Measurements from ENCODE around the gene PICK1. TPM values are rescaled to one million over a fixed set of nuclear protein-coding genes. Genes with fewer than 3 reads are reported as not detected.

Gene PICK1
- total RNA-seq, 1 experiment from 2014 or later: 21.3 TPM

GRCh38 chr22:38038890-38039812 lies 18.1 kb upstream of the PICK1 start:
- H3K27me3 ChIP-seq (ENCODE audit: control insufficient read depth, insufficient read depth, low read length): no peaks in the 10 kb centered on the region
- DNase-seq (ENCODE audit: low read depth, low spot score) (no peak), ATAC-seq (no peak)
- intact Hi-C loops (cut with micrococcal nuclease; ENCODE audit: unreplicated experiment) (no loop called here), in situ Hi-C loops (cut with HindIII; ENCODE audit: low pct_unique_long_range_greater_than_20kb, low sequenced_read_pairs) (no loop called here)
- TF ChIP-seq SIN3A (IDR thresholded peaks at IDR 0.05; ENCODE audit: borderline replicate concordance, insufficient read depth, low read depth, low read length): no peak
- TF ChIP-seq POLR2AphosphoS5 (IDR thresholded peaks at IDR 0.05; ENCODE audit: low read depth, low read length): no peak
- CTCF ChIA-PET: no interaction called here
- H3K4me1 ChIP-seq (ENCODE audit: control insufficient read depth, insufficient read depth, low read length): peaks cover 8% of the 10 kb centered on the region
- H3K4me3 ChIP-seq (ENCODE audit: low read depth in 2 of 2, low read length in 2 of 2): no peak overlapping the region
- POLR2A ChIA-PET: no interaction called here
- H3K9me3 ChIP-seq (ENCODE audit: control insufficient read depth, insufficient read depth, low read depth, low read length): no peaks in the 10 kb centered on the region
- no peaks in the 10 kb centered on the region for H3K36me3 ChIP-seq (ENCODE audit: control insufficient read depth, insufficient read depth, low read length)
- no peak overlapping the region for H3K27ac ChIP-seq (ENCODE audit: low read length)
- no TSS peak for BruUV-seq (replicated peaks)

- Histone ChIP-seq H3K4me1 (ENCODE audit: control insufficient read depth, insufficient read depth, low read length) (no peaks in the 10 kb centered on the region; the same call in none of the 2 replicates), H3K9me3 (ENCODE audit: control insufficient read depth, insufficient read depth, low read depth, low read length) (no peaks in the 10 kb centered on the region), H3K27ac (ENCODE audit: low read length) (no peak overlapping the region), H3K4me3 (ENCODE audit: low read depth in 2 of 2, low read length in 2 of 2) (no peak overlapping the region), H3K27me3 (ENCODE audit: control insufficient read depth, insufficient read depth, low read length) (no peaks in the 10 kb centered on the region), H3K36me3 (ENCODE audit: control insufficient read depth, insufficient read depth, low read length) (no peaks in the 10 kb centered on the region)
- TF ChIP-seq CTCF (IDR thresholded peaks at IDR 0.05) (no peak), TCF7L2 (IDR thresholded peaks at IDR 0.05; ENCODE audit: low read depth, low read length) (no peak), SIN3A (IDR thresholded peaks at IDR 0.05; ENCODE audit: borderline replicate concordance, insufficient read depth, low read depth, low read length) (no peak), REST (IDR thresholded peaks at IDR 0.05; ENCODE audit: insufficient read depth in 1 of 2, low read depth in 2 of 2, low read length in 1 of 2) (no peak), POLR2AphosphoS5 (IDR thresholded peaks at IDR 0.05; ENCODE audit: low read depth, low read length) (no peak)
- CTCF ChIA-PET: no interaction called here
- intact Hi-C loops (cut with micrococcal nuclease; ENCODE audit: unreplicated experiment) (no loop called here), in situ Hi-C loops (cut with HindIII; ENCODE audit: low pct_unique_long_range_greater_than_20kb, low sequenced_read_pairs) (no loop called here)
- ATAC-seq (no peak), DNase-seq (ENCODE audit: low read depth, low spot score) (no peak)
- BruUV-seq (replicated peaks): no TSS peak
- POLR2A ChIA-PET: no interaction called here
Measured at GRCh38 chr22:38040953-38041759, 16.0 kb upstream of the PICK1 start.
